RWPE1 (cell line): ENCODE data around the gene HMCES.

Experiments
- CTCF ChIA-PET: fragments of 350-600 bp; sonication (Branson Sonifier 250); formaldehyde crosslinking; extraction: SDS; loops from one replicate; lab custom pipeline; 2021; lab: Yijun Ruan, JAX
- POLR2A ChIA-PET: fragments of 400-600 bp; formaldehyde crosslinking; extraction: SDS; loops from one replicate; lab custom pipeline; 2020; ENCODE audit warnings: antibody characterized with exemption; ENCODE audit not compliant: low non-redundant PET; lab: Yijun Ruan, JAX
- DNase-seq: peaks from one replicate; pipeline ENCODE4 v3.0.0; 2012; ENCODE audit warnings: low spot score
- H3K27ac ChIP-seq: fragments of 450-650 bp; 2 replicates; pipeline ENCODE4 v1.5.1; 2017
- CTCF ChIP-seq: fragments of 450-650 bp; conservative IDR thresholded peaks from 2 replicates; pipeline ENCODE4 v1.5.1; 2017; ENCODE audit warnings: low read depth, mild to moderate bottlenecking

The HMCES gene

GRCh38 chr3:129352650-129353588, 74.2 kb downstream of the HMCES start:
- POLR2A ChIA-PET, result no interaction called here
- DNase-seq, result no peak
- no peak overlapping the region for H3K27ac ChIP-seq
- TF ChIP-seq CTCF, result no peak
- CTCF ChIA-PET, result interaction anchor here (0.6 to 1.1 kb wide), 4 partner anchors 13 to 57 kb away, joined by 3 to 5 read pairs (median 4); no protein-coding TSS in a partner anchor

GRCh38 chr3:129353589-129353941, 74.9 kb downstream of the HMCES start:
- CTCF ChIA-PET, result interaction anchor here (0.6 to 1.1 kb wide), 2 partner anchors 13 to 30 kb away, joined by 3 to 5 read pairs; no protein-coding TSS in a partner anchor
- DNase-seq, result no peak
- POLR2A ChIA-PET, result no interaction called here
- TF ChIP-seq CTCF, result no peak
- H3K27ac ChIP-seq, result no peak overlapping the region
